GM19463 (cell line): ENCODE results near the gene SYCP2L.
"Not testable (repeated sequence)": the region's sequence is repeated elsewhere in the genome, so short reads cannot be mapped to it uniquely, and the experiment has no call there.

ENCODE experiments used
- ATAC-seq: cut with Tn5 transposase; IDR thresholded peaks from one replicate; pipeline ENCODE4 v1.9.1; 2021; ENCODE audit warnings: mild to moderate bottlenecking, moderate library complexity; ENCODE audit not compliant: unreplicated experiment

SYCP2L gene

GRCh38 chr6:10886691-10887502, at the start of gene SYCP2L:
Gene SYCP2L (plus strand): TSS chr6:10887052. CDS start chr6:10887127, 75 bp downstream.
- ATAC-seq, result peak; percentile 66

- ATAC-seq, result no peak
These were observed 49.2 kb upstream of the SYCP2L start for GRCh38 chr6:10837622-10837994.

- peak; percentile 71 for ATAC-seq
These were observed 48.7 kb upstream of the SYCP2L start, which contains the start of gene MAK for GRCh38 chr6:10837995-10838793. Gene MAK (minus strand): TSS chr6:10838539. CDS start chr6:10830648, 7,891 bp downstream.

- ATAC-seq, result peak; percentile 60
These were observed 48.0 kb upstream of the SYCP2L start for GRCh38 chr6:10838794-10839333.

GRCh38 chr6:10843554-10843953, 43.3 kb upstream of the SYCP2L start:
- ATAC-seq, result no peak

- no peak for ATAC-seq
These were observed 39.2 kb upstream of the SYCP2L start for GRCh38 chr6:10847684-10848083.

GRCh38 chr6:10849901-10850300, 37.0 kb upstream of the SYCP2L start:
- ATAC-seq, result no peak

GRCh38 chr6:10850728-10851127, 36.1 kb upstream of the SYCP2L start:
- ATAC-seq, result no peak

- ATAC-seq, result no peak
These were observed 34.4 kb upstream of the SYCP2L start for GRCh38 chr6:10852361-10852960.

- not testable (repeated sequence) for ATAC-seq
These were observed 33.0 kb upstream of the SYCP2L start for GRCh38 chr6:10853849-10854300.

GRCh38 chr6:10854922-10855632, 31.8 kb upstream of the SYCP2L start:
- no peak for ATAC-seq

- ATAC-seq, result no peak
These were observed 29.6 kb upstream of the SYCP2L start for GRCh38 chr6:10857259-10857658.

- no peak for ATAC-seq
These were observed 25.8 kb upstream of the SYCP2L start for GRCh38 chr6:10861086-10861485.

GRCh38 chr6:10862361-10862760, 24.5 kb upstream of the SYCP2L start:
- ATAC-seq, result no peak

- not testable (repeated sequence) for ATAC-seq
These were observed 23.8 kb upstream of the SYCP2L start for GRCh38 chr6:10863031-10863430.

GRCh38 chr6:10866709-10867108, 20.1 kb upstream of the SYCP2L start:
- ATAC-seq, result not testable (repeated sequence)

- ATAC-seq, result no peak
These were observed 18.9 kb upstream of the SYCP2L start for GRCh38 chr6:10867952-10868351.

- ATAC-seq, result no peak
These were observed 13.5 kb upstream of the SYCP2L start for GRCh38 chr6:10873374-10873773.

GRCh38 chr6:10874207-10874606, 12.6 kb upstream of the SYCP2L start:
- no peak for ATAC-seq

- no peak for ATAC-seq
These were observed 11.8 kb upstream of the SYCP2L start for GRCh38 chr6:10875026-10875425.
